GM18498 (cell line): ENCODE results near the gene CCT7.
A peak's percentile ranks its signal among the peaks of the same experiment; 100 is the strongest.

Source experiments
- ATAC-seq: cut with Tn5 transposase; IDR thresholded peaks from one replicate; pipeline ENCODE4 v1.9.1; 2021; ENCODE audit warnings: mild to moderate bottlenecking, moderate library complexity; ENCODE audit not compliant: unreplicated experiment

CCT7 gene

DNA sequence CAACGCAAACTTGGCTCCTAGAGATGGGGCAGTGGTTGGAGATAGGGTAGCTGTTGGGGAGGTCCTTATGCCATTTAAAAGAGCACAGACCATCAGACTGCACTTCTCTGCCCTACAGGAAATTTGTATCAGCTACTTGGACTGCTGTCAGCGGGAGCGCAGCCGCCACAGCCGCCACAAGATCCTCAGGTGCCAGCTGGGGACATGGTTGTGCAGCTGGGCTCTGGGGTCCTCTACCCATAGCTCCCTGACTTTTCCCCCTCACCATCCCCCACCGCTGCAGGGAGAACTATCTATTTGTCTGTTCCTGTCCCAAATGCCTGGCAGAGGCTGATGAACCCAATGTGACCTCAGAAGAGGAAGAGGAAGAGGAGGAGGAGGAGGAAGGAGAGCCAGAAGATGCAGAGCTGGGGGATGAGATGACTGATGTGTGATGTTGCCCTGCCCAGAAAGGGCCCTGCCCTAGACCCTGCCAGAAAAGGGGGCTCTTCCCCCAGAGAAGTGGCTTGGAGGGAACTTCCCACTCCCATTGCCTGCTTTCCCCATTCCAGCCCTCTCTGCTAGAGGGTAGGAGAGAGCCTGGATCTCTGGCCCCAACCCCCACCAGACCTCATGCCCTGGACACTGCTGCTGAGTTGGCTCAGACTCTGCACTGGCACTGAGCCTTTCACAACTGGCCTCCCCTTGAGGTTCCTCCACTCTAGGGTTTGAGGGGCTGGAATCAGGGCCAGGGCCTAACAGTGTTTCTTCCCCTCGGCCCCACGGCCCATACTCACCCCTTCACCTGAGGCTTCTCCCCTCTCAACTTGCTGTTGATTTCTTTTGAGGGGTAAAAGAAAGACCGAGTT, 8.4 kb upstream of the CCT7 start:
- ATAC-seq, result no peak

- no peak for ATAC-seq
Measured at GRCh38 chr2:73227086-73227485, 7.0 kb upstream of the CCT7 start.

DNA sequence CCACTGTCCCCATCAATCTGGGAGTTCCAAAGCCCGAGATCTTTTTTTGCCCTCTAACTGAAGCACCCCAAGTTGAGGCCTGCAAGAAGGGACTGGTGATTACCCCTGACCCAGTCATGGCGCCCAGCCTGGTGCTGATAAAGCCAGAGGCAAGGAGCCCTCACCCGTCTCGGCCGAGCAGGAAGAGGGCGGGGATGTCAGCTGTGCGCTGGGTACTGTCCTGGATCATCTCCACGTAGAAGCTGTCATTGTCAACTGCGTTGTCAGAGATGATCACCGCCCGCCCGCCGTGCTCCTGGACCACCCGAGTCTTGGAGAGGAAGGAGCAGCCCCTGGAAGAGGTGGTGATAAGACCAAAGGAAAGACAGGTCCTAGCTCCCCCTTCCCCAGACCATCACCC, 5.5 kb upstream of the CCT7 start:
- ATAC-seq, result no peak

DNA sequence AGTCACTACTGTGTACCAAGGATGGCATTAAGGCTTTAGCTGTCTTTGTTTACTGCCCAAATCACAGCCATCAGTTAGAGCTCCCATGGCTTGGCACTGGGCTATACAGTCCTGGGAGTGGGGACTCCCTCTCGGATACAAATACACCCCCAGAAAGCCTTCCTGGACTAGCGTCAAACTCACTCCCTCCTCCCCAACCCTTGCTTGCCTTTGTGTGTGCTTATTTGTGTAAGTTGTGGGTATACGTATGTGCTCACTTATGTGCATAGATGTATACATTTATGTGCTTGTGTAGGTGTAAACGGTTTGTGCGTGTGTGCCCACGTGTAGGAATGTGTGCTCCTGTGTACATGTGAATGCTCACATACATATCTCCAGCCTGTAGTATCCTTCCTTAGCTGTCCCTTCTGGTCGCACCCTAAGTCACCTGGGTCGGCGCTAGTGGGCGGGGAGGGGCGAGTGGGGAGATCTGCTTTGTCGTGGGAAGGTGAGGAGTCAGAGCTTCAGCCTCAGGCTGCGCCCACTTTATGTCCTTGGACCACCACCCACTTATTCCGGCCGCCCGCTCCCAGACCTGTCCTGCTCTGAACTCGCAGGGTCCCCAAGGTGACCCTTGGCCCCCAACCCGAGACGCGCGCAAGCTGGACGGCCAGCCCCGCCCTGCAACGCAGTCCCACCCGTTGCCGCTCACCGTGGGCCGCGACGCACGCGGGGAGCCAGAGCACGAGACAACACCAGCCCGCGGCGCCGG, 1.5 kb upstream of the CCT7 start:
- ATAC-seq, result peak; percentile 4

GRCh38 chr2:73233154-73233931, 765 bp upstream of the CCT7 start, which contains the start of gene PRADC1:
Gene PRADC1, minus strand, starts transcription at chr2:73233239. Its CDS starts 79 bp downstream, at chr2:73233160.
- ATAC-seq, result peak; percentile 91

- ATAC-seq, result no peak
Measured at GRCh38 chr2:73235315-73236028, 1.4 kb downstream of the CCT7 start.

- ATAC-seq, result no peak
Measured at GRCh38 chr2:73237168-73237567, 3.1 kb downstream of the CCT7 start.

DNA sequence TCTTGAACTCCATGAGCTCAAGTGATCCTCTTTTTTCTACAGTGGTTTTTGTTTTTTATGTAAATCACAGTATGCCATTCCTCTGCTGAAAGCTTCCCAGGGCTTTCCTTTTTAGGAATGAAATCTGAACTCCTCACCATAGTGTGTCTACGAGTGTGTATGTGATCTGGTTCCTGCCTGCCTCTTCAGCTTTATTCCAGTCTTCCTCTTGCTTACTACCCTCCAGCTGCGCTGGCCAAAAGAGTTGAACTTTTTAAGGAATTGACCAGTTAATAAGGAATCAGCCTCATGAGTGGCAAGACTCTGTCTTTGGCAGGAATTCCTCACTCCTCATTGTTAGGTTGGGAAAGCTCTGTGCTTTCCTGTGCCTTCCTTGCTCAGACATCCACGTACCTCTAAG, 4.0 kb downstream of the CCT7 start:
- no peak for ATAC-seq

DNA sequence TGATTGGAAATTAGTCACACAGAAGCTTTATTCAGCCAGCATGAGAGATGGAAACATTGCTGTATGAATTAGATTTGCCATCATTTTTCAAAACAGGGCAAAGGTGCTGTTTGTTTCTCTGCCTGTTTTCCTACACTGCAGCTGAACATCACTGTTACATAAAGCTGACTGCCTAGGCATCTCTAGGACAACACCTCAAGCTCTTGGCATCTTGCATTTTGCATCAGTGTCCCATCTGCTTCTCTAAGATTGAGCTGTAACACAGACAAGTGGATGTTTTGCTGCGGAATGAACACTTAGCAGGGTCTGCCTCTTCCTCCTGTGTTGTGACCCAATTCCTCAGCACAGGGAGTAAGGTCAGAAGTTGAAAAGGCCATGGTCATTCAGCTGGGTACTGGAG, 4.9 kb downstream of the CCT7 start:
- no peak for ATAC-seq

- no peak for ATAC-seq
Measured at GRCh38 chr2:73239776-73240175, 5.7 kb downstream of the CCT7 start.

- no peak for ATAC-seq
Measured at GRCh38 chr2:73243884-73244570, 9.9 kb downstream of the CCT7 start.

GRCh38 chr2:73244580-73244979, 10.5 kb downstream of the CCT7 start:
- no peak for ATAC-seq

- no peak for ATAC-seq
Measured at GRCh38 chr2:73246850-73247249, 12.7 kb downstream of the CCT7 start.

GRCh38 chr2:73249636-73250035, 15.5 kb downstream of the CCT7 start:
- ATAC-seq, result no peak

DNA sequence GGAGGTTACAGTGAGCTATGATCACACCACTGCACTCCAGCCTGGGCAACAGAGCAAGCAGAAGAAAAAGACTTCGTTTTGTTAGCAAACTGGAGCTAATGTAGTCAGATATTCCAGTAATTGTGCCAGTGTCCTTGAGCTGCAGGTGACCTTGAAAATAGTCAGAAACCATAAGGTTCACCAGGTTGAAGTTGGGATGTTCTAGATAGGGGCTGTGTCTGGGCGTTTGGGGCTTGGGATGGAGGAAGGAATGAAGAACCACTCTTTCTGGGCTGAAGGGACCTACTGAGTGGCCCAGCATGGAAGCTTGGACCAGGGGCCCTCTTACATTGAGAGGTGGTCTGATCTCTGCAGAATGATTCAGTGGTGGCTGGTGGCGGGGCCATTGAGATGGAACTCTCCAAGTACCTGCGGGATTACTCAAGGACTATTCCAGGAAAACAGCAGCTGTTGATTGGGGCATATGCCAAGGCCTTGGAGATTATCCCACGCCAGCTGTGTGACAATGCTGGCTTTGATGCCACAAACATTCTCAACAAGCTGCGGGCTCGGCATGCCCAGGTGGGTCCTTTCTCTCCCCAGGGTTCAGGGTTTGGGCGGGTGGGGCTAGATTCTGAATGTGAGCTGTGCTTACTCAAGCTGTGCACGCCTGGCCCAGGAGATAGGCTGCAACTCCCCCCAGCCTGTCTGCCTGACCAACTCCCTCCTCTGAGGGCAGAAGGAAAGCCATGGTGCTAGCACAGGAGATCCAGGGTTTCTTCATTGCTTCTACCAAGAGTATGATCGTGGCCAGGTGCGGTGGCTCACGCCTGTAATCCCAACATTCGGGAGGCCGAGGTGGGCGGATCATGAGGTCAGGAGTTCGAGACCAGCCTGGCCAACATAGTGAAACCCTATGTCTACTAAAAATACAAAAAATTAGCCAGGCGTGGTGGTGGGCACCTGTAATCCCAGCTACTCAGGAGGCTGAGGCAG, 17.1 kb downstream of the CCT7 start:
- no peak for ATAC-seq

- ATAC-seq, result no peak
Measured at GRCh38 chr2:73252238-73253027, 18.3 kb downstream of the CCT7 start.

- ATAC-seq, result no peak
Measured at GRCh38 chr2:73253400-73253799, 19.3 kb downstream of the CCT7 start.

- ATAC-seq, result no peak
Measured at GRCh38 chr2:73253901-73254300, 19.8 kb downstream of the CCT7 start.
